GM18499 (cell line): ENCODE measurements around the gene CCNH.

ENCODE experiments used
- ATAC-seq: cut with Tn5 transposase; IDR thresholded peaks from one replicate; pipeline ENCODE4 v1.9.1; 2021; ENCODE audit warnings: moderate number of reproducible peaks; ENCODE audit not compliant: insufficient read depth, unreplicated experiment

The CCNH gene

DNA sequence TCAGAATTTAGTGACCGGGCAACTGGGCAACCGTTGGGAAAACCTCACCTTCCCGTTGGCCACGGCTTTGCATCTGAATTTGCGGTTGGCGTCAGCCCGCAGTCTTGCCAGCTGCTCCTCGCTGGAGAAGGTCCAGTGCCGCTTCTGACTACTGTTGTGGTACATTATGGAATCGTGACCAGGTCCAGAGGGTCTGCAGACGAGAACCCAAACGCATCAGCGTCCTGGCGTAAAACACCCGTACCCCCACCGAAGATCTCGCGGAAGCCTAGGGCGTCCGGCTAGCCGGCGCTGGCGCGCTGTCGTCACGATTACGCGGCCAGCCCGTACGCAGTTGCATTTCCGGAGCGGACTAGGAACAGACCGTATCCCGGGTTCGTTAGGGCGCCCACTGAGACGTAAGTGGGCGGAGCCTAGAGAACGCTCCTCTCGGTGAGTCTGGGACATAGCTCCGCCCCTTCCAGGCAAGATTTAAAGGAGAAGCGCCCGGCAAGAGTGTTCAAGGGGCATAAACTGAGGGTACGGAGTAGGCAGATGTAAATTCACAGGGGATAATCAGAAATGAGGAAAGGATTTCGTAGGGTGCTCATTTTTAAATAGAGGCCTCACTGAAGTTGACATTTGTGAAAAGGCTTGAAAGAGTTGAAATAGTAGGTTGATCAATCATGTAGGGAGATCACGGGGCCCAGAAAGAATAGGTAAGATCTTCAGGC lies at the start of gene CCNH:
TSS of gene CCNH (minus strand) at position 301 of the 713 bp plus-strand sequence. CDS start at position 165, 136 bp downstream.
- peak; percentile 99 for ATAC-seq

DNA sequence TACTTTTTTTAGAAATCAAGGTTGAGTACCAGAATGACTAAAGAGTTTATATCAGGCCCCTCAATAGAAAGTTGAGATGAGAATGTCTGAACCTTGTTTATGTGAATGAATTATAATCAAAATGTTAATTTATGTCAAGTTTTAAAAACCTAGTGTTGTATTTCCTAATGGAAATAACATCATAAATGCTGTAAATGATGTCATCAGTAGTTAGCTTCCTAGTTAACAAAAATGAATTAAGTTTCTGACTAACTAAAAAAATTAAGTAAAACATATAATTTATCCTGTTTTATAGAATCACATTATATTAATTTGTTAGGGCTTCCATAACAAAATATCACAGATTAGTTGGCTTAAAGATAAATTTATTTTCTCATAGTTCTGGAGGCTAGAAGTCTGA lies 45.0 kb upstream of the CCNH start:
- ATAC-seq, result no peak

GRCh38 chr5:87453801-87454200 lies 41.1 kb upstream of the CCNH start:
- ATAC-seq, result no peak

DNA sequence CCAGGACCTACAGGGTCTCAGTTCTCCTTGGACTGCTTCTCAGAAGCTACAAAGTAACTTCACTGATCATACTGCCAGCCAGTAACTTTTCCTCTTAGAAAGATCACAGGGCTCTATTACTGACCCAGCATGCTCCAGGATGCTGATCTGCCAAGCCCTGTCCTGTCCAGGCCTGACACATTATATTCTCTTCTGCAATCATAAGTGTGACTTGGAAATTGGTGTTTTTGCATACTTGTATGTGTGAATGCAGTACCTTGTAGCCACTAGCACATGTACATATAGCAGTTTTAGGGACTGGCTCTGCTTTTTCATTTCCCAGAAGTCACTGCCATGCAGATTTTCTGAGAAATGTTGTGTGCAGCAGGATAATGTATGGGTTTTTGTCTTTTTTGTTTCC lies 40.1 kb upstream of the CCNH start:
- no peak for ATAC-seq

GRCh38 chr5:87442419-87442818 lies 29.7 kb upstream of the CCNH start:
- ATAC-seq, result no peak

DNA sequence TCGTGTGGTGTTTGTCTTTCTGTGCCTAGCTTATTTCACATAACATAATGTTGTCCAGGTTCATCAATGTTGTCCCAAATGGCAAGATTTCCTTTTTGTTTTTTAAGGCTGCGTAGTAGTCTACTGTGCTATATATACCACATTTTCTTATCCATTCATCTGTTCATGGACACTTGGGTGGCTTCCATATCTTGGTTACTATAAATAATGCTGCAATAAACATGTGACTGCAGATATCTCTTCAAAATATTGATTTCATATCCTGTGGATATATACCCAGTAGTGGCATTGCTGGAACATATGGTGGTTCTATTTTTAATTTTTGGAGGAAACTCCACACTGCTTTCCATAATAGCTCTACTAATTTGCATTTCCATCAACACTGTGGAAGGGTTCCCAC lies 25.5 kb upstream of the CCNH start:
- ATAC-seq, result no peak

- no peak for ATAC-seq
Observed at GRCh38 chr5:87437724-87438123, 25.0 kb upstream of the CCNH start.

GRCh38 chr5:87435144-87435694 lies 22.5 kb upstream of the CCNH start:
- no peak for ATAC-seq

- no peak for ATAC-seq
Observed at GRCh38 chr5:87434461-87434860, 21.7 kb upstream of the CCNH start.

DNA sequence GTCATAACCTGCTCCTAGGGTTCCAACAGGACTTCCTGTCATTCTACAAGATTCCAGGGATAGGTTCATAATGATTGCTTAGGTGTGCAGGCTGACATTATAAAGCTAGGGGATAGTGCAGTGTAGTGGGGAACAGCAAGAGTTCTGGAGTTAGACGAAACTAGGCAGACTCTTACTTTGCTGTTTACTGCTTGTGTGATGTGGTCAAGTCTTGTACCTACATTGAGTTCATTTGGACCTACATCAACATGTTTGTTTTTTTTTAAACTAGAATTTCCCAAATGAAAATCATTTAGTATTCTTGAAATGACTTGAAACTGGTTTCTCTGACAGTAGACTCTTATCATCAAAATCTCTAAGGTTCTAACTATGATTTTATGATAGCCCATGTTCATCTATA lies 21.2 kb upstream of the CCNH start:
- ATAC-seq, result no peak

GRCh38 chr5:87432460-87432859 lies 19.7 kb upstream of the CCNH start:
- no peak for ATAC-seq

- no peak for ATAC-seq
Observed at GRCh38 chr5:87430863-87431457, 18.2 kb upstream of the CCNH start.

DNA sequence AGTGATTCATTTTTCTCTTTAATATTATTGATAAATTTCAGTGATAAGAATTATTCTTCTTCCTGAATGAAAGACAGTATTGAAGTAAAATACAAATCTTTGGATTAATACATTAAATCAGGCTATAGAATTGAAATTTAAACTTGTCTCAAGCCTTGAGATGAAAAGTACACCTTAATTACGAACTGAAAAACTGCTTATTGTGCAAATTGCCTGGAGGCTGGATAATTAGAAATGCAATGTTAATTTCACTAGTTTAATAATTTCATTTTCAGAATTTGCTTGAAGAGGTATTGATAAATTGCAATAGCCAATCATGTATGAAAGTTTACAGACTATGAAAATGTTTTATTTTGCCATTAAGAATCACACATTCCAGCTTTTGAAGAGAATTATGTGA lies 11.0 kb upstream of the CCNH start:
- no peak for ATAC-seq

DNA sequence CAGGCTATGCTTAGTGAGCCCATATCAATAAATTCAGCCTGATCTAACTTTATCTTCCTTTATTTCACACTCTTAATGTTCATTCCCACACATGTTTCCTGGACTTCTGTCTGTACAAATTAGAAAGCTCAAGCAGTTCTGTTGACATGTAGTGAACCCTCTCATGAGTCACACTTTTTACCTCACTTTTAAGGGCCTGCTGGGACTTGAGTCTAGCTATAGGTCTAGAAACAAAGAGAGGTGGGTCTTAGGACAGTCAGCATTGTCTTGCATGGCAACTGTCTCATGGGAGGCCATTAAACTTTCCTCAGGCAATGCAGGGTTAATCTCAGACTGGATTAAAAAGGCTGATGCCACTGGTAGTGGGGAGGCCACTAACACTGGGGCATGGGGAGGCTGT lies 8.6 kb upstream of the CCNH start:
- no peak for ATAC-seq

GRCh38 chr5:87418506-87418905 lies 5.8 kb upstream of the CCNH start:
- ATAC-seq, result no peak

- ATAC-seq, result no peak
Observed at GRCh38 chr5:87413343-87413645, 564 bp upstream of the CCNH start.

- ATAC-seq, result no peak
Observed at GRCh38 chr5:87411973-87412629, 629 bp downstream of the CCNH start.

DNA sequence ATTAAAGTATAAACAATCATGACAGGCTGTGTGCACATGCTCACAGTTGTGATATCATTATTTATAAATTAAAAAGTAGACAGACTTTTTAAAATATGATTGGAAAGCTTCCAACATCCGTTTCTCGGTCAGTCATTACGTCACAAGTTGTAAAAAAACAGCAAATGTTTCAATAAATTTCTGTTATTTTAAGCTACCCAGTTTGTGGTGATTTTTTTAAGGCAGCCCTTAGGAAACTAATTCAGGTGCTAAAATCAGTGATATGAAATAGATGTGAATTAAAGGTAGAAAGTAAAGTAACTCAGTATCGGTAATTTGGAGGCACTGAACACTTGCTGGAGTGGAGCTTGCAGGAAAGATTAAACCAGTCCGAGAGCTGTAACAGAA lies 1.2 kb downstream of the CCNH start:
- ATAC-seq, result no peak

DNA sequence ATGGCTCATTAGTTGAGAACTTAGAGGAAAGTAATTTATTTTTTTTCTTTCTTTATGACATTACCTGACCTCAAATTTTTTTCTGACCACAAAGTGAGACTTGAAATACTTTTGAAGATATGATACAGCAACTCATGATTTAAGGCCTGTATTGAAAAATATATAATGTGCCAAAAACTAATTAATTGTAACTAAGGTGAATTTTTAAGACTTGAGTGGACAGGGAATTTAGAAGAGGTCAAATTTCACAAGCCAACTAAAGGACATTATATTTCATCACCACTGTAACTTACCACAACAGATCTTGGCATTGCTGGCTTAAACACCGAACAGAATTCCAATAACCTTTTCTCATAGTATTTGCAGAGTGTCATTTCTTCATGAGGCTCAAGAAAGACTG lies 1.8 kb downstream of the CCNH start:
- ATAC-seq, result no peak

- ATAC-seq, result no peak
Observed at GRCh38 chr5:87408204-87408603, 4.5 kb downstream of the CCNH start.

DNA sequence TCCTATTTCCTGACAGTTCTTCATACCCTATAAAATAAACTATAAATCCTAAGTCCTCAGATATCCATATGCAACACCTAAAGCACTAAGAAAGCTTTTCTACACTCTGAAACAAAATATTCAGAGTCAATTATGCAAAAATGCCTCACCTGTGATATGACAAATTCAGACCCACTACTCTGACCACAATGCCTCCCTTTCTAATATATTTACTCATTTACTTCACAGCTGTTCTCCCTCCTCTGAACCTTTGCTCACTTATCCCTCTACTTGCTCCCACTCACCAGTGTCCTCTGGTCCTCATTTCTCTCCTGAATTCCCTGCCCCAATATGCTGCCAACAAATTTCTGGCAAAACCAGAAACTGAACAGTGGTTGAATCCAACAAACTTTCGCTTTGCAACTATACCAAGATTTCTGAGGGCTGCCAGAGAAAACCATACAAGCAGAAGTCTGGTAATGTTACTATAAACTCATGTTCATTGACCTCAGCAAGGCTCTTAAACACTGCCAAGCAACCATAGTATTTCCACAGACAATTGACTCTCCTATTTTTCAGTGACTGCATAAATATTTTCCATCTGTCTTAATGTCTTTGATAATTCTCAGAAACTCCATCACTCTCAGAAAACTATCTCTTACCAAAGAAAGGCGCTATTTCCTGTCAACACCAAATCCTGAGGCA lies 7.1 kb downstream of the CCNH start:
- ATAC-seq, result no peak
